SK-N-SH treated with all-trans-retinoic acid at 6 μM for 48 hours (cell line): Measurements from ENCODE around the gene TXNDC11.

Source experiments
- CREB5 ChIP-seq: fragments of 250-450 bp; sonication (Bioruptor Pico); IDR thresholded peaks from 2 replicates; pipeline ENCODE4 v1.5.1; 2020; ENCODE audit warnings: low read depth, mild to moderate bottlenecking, moderate library complexity
- CSDC2 ChIP-seq: fragments of 250-450 bp; sonication (Bioruptor Pico); IDR thresholded peaks from 2 replicates; pipeline ENCODE4 v1.5.0; 2020; ENCODE audit warnings: mild to moderate bottlenecking, moderate library complexity
- ESRRG ChIP-seq: fragments of 250-450 bp; sonication (Bioruptor Pico); IDR thresholded peaks from 2 replicates; pipeline ENCODE4 v1.6.1; 2021; ENCODE audit warnings: mild to moderate bottlenecking
- OSR1 ChIP-seq: fragments of 250-450 bp; sonication (Bioruptor Pico); IDR thresholded peaks from 2 replicates; pipeline ENCODE4 v1.8.0; 2022; ENCODE audit warnings: moderate library complexity, mild to moderate bottlenecking, inconsistent platforms
- PATZ1 ChIP-seq: fragments of 250-450 bp; sonication (Bioruptor Pico); IDR thresholded peaks from 2 replicates; pipeline ENCODE4 v1.8.0; 2020; ENCODE audit warnings: mild to moderate bottlenecking, moderate library complexity, borderline replicate concordance
- POU6F1 ChIP-seq: fragments of 250-450 bp; sonication (Bioruptor Pico); IDR thresholded peaks from 2 replicates; pipeline ENCODE4 v1.8.0; 2021; ENCODE audit warnings: low read depth, mild to moderate bottlenecking, moderate library complexity, borderline replicate concordance
- RARB ChIP-seq: fragments of 250-450 bp; sonication (Bioruptor Pico); IDR thresholded peaks from 2 replicates; pipeline ENCODE4 v1.8.0; 2021; ENCODE audit warnings: mild to moderate bottlenecking, moderate library complexity
- SNAI2 ChIP-seq: fragments of 250-450 bp; sonication (Bioruptor Pico); IDR thresholded peaks from 2 replicates; pipeline ENCODE4 v1.5.0; 2020; ENCODE audit warnings: mild to moderate bottlenecking, moderate library complexity
- TCF4 ChIP-seq: fragments of 250-450 bp; sonication (Bioruptor Pico); IDR thresholded peaks from 2 replicates; pipeline ENCODE4 v1.8.0; 2021; ENCODE audit warnings: mild to moderate bottlenecking, moderate library complexity, borderline replicate concordance
- ZFP30 ChIP-seq: fragments of 450-650 bp; formaldehyde crosslinking; IDR thresholded peaks from 2 replicates; pipeline ENCODE4 v1.5.0; 2022; ENCODE audit warnings: mild to moderate bottlenecking, moderate library complexity
- ZNF565 ChIP-seq: fragments of 450-650 bp; formaldehyde crosslinking; conservative IDR thresholded peaks from 2 replicates; pipeline ENCODE4 v1.5.0; 2020; ENCODE audit warnings: low read depth, mild to moderate bottlenecking, moderate library complexity
- ZNF70 ChIP-seq: fragments of 450-650 bp; formaldehyde crosslinking; IDR thresholded peaks from 2 replicates; pipeline ENCODE4 v1.5.0; 2020; ENCODE audit warnings: mild to moderate bottlenecking, moderate library complexity

- TF ChIP-seq OSR1 (no peak), SNAI2 (CRISPR knock-in tag) (no peak), ZFP30 (CRISPR knock-in tag) (no peak), CSDC2 (CRISPR knock-in tag) (no peak), RARB (no peak), PATZ1 (CRISPR knock-in tag) (no peak), ESRRG (no peak), ZNF70 (no peak), ZNF565 (CRISPR knock-in tag) (no peak), POU6F1 (CRISPR knock-in tag) (no peak), CREB5 (no peak), TCF4 (CRISPR knock-in tag) (no peak)
Measured at GRCh38 chr16:11711662-11712061, 31.0 kb downstream of the TXNDC11 start.
